ENCODE data around the gene LYRM7. TPM values are rescaled to one million over a fixed set of nuclear protein-coding genes. Genes with fewer than 3 reads are reported as not detected.

Gene LYRM7
- total RNA-seq, 1 experiment from 2014 or later = 12.1 TPM

GRCh38 chr5:131156385-131156784, 14.4 kb upstream of the LYRM7 start:
- no peaks in the 10 kb centered on the region for H3K4me1 ChIP-seq (ENCODE audit: control insufficient read depth, insufficient read depth, low read length)
- no TSS peak for BruUV-seq (replicated peaks)
- no peaks in the 10 kb centered on the region for H3K27me3 ChIP-seq (ENCODE audit: control insufficient read depth, insufficient read depth, low read length)
- H3K27ac ChIP-seq (ENCODE audit: low read length) = no peak overlapping the region
- CTCF ChIA-PET = no interaction called here
- ATAC-seq (peak; percentile 29; the same call in 1 of the 2 replicates), DNase-seq (ENCODE audit: low read depth, low spot score) (no peak)
- POLR2A ChIA-PET = no interaction called here
- in situ Hi-C loops (cut with HindIII; ENCODE audit: low pct_unique_long_range_greater_than_20kb, low sequenced_read_pairs) = no loop called here
- intact Hi-C loops (cut with micrococcal nuclease; ENCODE audit: unreplicated experiment) = no loop called here
- TF ChIP-seq POLR2AphosphoS5 (IDR thresholded peaks at IDR 0.05; ENCODE audit: low read depth, low read length) (no peak), TCF7L2 (IDR thresholded peaks at IDR 0.05; ENCODE audit: low read depth, low read length) (no peak), SIN3A (IDR thresholded peaks at IDR 0.05; ENCODE audit: borderline replicate concordance, insufficient read depth, low read depth, low read length) (no peak), REST (IDR thresholded peaks at IDR 0.05; ENCODE audit: insufficient read depth in 1 of 2, low read depth in 2 of 2, low read length in 1 of 2) (no peak), CTCF (IDR thresholded peaks at IDR 0.05) (no peak)
- no peaks in the 10 kb centered on the region for H3K9me3 ChIP-seq (ENCODE audit: control insufficient read depth, insufficient read depth, low read depth, low read length)
- H3K4me3 ChIP-seq (ENCODE audit: low read depth in 2 of 2, low read length in 2 of 2) = no peak overlapping the region
- peaks cover 20% of the 10 kb centered on the region for H3K36me3 ChIP-seq (ENCODE audit: control insufficient read depth, insufficient read depth, low read length)

- in situ Hi-C loops (cut with HindIII; ENCODE audit: low pct_unique_long_range_greater_than_20kb, low sequenced_read_pairs) = no loop called here
- H3K27me3 ChIP-seq (ENCODE audit: control insufficient read depth, insufficient read depth, low read length) = no peaks in the 10 kb centered on the region
- intact Hi-C loops (cut with micrococcal nuclease; ENCODE audit: unreplicated experiment) = no loop called here
- ChIA-PET POLR2A (no interaction called here), CTCF (no interaction called here)
- DNase-seq (ENCODE audit: low read depth, low spot score) (no peak), ATAC-seq (no peak)
- no peak for TF ChIP-seq SIN3A (IDR thresholded peaks at IDR 0.05; ENCODE audit: borderline replicate concordance, insufficient read depth, low read depth, low read length)
- no peak for TF ChIP-seq CTCF (IDR thresholded peaks at IDR 0.05)
- no peak for TF ChIP-seq POLR2AphosphoS5 (IDR thresholded peaks at IDR 0.05; ENCODE audit: low read depth, low read length)
- no peak for TF ChIP-seq REST (IDR thresholded peaks at IDR 0.05; ENCODE audit: insufficient read depth in 1 of 2, low read depth in 2 of 2, low read length in 1 of 2)
- no peak for TF ChIP-seq TCF7L2 (IDR thresholded peaks at IDR 0.05; ENCODE audit: low read depth, low read length)
- H3K9me3 ChIP-seq (ENCODE audit: control insufficient read depth, insufficient read depth, low read depth, low read length) = no peaks in the 10 kb centered on the region
- H3K4me3 ChIP-seq (ENCODE audit: low read depth in 2 of 2, low read length in 2 of 2) = no peak overlapping the region
- no peaks in the 10 kb centered on the region for H3K4me1 ChIP-seq (ENCODE audit: control insufficient read depth, insufficient read depth, low read length)
- no peak overlapping the region for H3K27ac ChIP-seq (ENCODE audit: low read length)
- no TSS peak for BruUV-seq (replicated peaks)
- peaks cover 22% of the 10 kb centered on the region for H3K36me3 ChIP-seq (ENCODE audit: control insufficient read depth, insufficient read depth, low read length)
These were observed 13.8 kb upstream of the LYRM7 start for GRCh38 chr5:131156957-131157356.

Measured in Panc1 (cell line).